ENCODE data around the gene SPHK1. TPM values are rescaled to one million over a fixed set of nuclear protein-coding genes. Genes with fewer than 3 reads are reported as not detected.

The SPHK1 gene, protein sequence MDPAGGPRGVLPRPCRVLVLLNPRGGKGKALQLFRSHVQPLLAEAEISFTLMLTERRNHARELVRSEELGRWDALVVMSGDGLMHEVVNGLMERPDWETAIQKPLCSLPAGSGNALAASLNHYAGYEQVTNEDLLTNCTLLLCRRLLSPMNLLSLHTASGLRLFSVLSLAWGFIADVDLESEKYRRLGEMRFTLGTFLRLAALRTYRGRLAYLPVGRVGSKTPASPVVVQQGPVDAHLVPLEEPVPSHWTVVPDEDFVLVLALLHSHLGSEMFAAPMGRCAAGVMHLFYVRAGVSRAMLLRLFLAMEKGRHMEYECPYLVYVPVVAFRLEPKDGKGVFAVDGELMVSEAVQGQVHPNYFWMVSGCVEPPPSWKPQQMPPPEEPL
- 13.3 TPM for polyA plus RNA-seq (2013, experiment 1 of 2)
- 13.0 TPM for polyA plus RNA-seq (2013, experiment 2 of 2)

DNA sequence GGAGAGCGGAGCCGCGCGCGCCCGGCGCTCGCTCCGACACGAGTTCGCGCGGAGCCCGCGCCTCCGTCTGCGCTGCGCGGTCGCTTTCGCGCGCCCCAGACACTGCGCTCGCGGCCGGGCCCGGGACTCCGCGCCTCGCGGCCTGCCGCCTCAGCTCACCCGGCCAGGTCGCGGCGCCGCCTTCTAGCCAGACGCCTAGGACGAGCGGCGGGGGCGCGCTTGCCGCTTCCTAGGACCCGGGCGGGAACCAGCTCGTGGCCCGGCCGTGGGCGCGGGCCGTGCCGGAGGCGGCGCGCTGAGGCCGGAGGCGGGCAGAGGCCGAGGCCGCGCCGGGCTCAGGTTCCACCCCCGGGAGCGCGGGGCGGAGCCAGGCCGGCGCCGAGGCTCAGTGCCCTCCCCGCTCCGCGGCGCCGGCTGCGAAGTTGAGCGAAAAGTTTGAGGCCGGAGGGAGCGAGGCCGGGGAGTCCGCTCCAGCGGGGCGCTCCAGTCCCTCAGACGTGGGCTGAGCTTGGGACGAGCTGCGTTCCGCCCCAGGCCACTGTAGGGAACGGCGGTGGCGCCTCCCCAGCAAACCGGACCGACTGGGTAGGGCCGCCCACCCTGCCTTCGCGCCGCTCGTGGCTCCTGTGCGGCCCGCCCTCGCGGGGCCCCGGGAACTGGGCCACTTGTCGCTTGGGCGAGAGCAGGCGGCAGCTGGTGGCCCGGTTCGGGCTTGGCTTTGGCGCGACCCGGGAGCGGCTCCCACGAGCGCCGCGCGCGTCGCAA lies at the start of gene SPHK1:
Gene SPHK1, plus strand, starts transcription at position 388 of the 765 bp plus-strand sequence. CDS start 1,036 bp downstream, outside the sequence.
- peaks cover 10 to 30% of the 10 kb centered on the region in 2 donors for H3K4me1 ChIP-seq (ENCODE audit: control insufficient read depth in 2 of 2, insufficient read depth in 1 of 2, low read depth in 1 of 2, low read length in 2 of 2)
- H3K4me2 ChIP-seq (ENCODE audit: insufficient read depth, low read length, poor library complexity, severe bottlenecking) = peak within 1 kb of the TSS; percentile 99
- H3K9ac ChIP-seq (ENCODE audit: low read depth, low read length, poor library complexity) = peak within 1 kb of the TSS; percentile 97
- peak; percentile 75 for DNase-seq (ENCODE audit: low spot score)
- H3K79me1 ChIP-seq (ENCODE audit: low read depth, low read length) = peaks cover 5% of the 10 kb centered on the region
- H2BK15ac ChIP-seq (ENCODE audit: low read length) = peak within 1 kb of the TSS; percentile 98
- H2BK5ac ChIP-seq (ENCODE audit: low read length) = peak within 1 kb of the TSS; percentile 93
- H4K8ac ChIP-seq (ENCODE audit: low read depth, low read length) = peak within 1 kb of the TSS; percentile 72
- no peak within 1 kb of the TSS for H4K91ac ChIP-seq (ENCODE audit: low read depth, low read length, poor library complexity)
- H2AFZ ChIP-seq (ENCODE audit: low read length) = peak within 1 kb of the TSS; percentile 98
- peak within 1 kb of the TSS; percentile 98 for H2BK120ac ChIP-seq (ENCODE audit: low read depth, low read length)
- peak within 1 kb of the TSS; percentile 75 for H3K14ac ChIP-seq (ENCODE audit: low read length)
- H3K9me3 ChIP-seq (replicated peaks in 1 of 2; ENCODE audit: control insufficient read depth in 2 of 2, insufficient read depth in 1 of 2, low read depth in 1 of 2, low read length in 2 of 2) = peaks cover 0 to 2% of the 10 kb centered on the region in 2 donors
- H2BK12ac ChIP-seq (ENCODE audit: low read length) = peak within 1 kb of the TSS; percentile 94
- H3K23ac ChIP-seq (ENCODE audit: low read depth, low read length, poor library complexity) = peak within 1 kb of the TSS; percentile 93
- peak within 1 kb of the TSS; percentile 53 for H3K27ac ChIP-seq (replicated peaks; ENCODE audit: low read length)
- no CpG with 5 or more reads among the region's 118 CpGs for WGBS, 2 donors (ENCODE audit: extremely low coverage in 2 of 2, insufficient read length in 2 of 2, insufficient replicate concordance in 1 of 2)
- H3K4ac ChIP-seq (ENCODE audit: low read length) = no peak within 1 kb of the TSS
- peak within 1 kb of the TSS; percentile 97 for H3K18ac ChIP-seq (ENCODE audit: low read length)
- peak within 1 kb of the TSS; percentile 78 to 88 for H3K4me3 ChIP-seq (ENCODE audit: low read length in 2 of 2)
- peaks cover 7 to 20% of the 10 kb centered on the region in 2 donors for H3K36me3 ChIP-seq (replicated peaks in 1 of 2; ENCODE audit: control insufficient read depth in 2 of 2, insufficient read depth in 2 of 2, low read length in 2 of 2)
- peaks cover 2 to 10% (median 6%) of the 10 kb centered on the region in 3 experiments for H3K27me3 ChIP-seq (ENCODE audit: control insufficient read depth in 3 of 3, insufficient read depth in 3 of 3, low read depth in 1 of 3, low read length in 3 of 3)
- H2AK5ac ChIP-seq (ENCODE audit: low read depth, low read length) = peak within 1 kb of the TSS; percentile 92

DNA sequence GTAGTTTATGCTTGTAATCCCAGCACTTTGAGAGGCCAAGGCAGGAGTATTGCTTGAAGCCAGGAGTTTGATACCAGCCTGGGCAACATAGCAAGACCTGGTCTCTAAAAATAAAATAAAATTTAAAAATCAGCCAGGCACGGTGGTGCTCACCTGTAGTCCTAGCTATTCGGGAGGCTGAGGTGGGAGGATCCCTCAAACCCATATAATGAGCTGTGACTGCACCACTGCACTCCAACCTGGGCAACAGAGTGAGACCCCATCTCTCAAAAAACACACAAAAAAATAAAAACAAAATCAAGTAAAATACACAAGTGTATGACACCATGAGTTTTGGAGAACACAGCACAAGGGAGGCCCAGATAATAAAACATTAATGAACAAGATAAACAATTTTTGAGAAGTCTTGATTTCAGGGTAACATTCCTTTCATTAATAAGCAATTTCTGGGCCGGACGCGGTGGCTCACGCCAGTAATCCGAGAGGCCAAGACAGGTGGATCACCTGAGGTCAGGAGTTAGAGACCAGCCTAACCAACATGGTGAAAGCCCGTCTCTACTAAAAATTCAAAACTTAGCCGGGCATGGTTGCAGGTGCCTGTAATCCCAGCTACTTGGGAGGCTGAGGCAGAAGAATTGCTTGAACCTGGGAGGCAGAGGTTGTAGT lies 48.6 kb upstream of the SPHK1 start:
- Histone ChIP-seq H2BK5ac (ENCODE audit: low read length) (no peak overlapping the region), H2BK120ac (ENCODE audit: low read depth, low read length) (no peak overlapping the region), H3K23ac (ENCODE audit: low read depth, low read length, poor library complexity) (no peak overlapping the region), H3K4me3 (ENCODE audit: low read length in 2 of 2) (no peak overlapping the region), H3K9me3 (replicated peaks in 1 of 2; ENCODE audit: control insufficient read depth in 2 of 2, insufficient read depth in 1 of 2, low read depth in 1 of 2, low read length in 2 of 2) (no peaks in the 10 kb centered on the region), H2BK12ac (ENCODE audit: low read length) (no peak overlapping the region), H3K9ac (ENCODE audit: low read depth, low read length, poor library complexity) (no peak overlapping the region), H3K18ac (ENCODE audit: low read length) (no peak overlapping the region), H3K36me3 (replicated peaks in 1 of 2; ENCODE audit: control insufficient read depth in 2 of 2, insufficient read depth in 2 of 2, low read length in 2 of 2) (peaks cover 2 to 41% of the 10 kb centered on the region in 2 donors), H2AFZ (ENCODE audit: low read length) (no peak overlapping the region), H2AK5ac (ENCODE audit: low read depth, low read length) (no peak overlapping the region), H3K14ac (ENCODE audit: low read length) (no peak overlapping the region), H3K4ac (ENCODE audit: low read length) (no peak overlapping the region), H3K4me2 (ENCODE audit: insufficient read depth, low read length, poor library complexity, severe bottlenecking) (no peak overlapping the region), H3K79me1 (ENCODE audit: low read depth, low read length) (peaks cover 2% of the 10 kb centered on the region), H3K4me1 (ENCODE audit: control insufficient read depth in 2 of 2, insufficient read depth in 1 of 2, low read depth in 1 of 2, low read length in 2 of 2) (peaks cover 0 to 11% of the 10 kb centered on the region in 2 donors), H4K91ac (ENCODE audit: low read depth, low read length, poor library complexity) (no peak overlapping the region), H2BK15ac (ENCODE audit: low read length) (no peak overlapping the region), H3K27me3 (ENCODE audit: control insufficient read depth in 3 of 3, insufficient read depth in 3 of 3, low read depth in 1 of 3, low read length in 3 of 3) (no peaks in the 10 kb centered on the region), H3K27ac (replicated peaks; ENCODE audit: low read length) (no peak overlapping the region), H4K8ac (ENCODE audit: low read depth, low read length) (no peak overlapping the region)
- no CpG with 5 or more reads among the region's 9 CpGs for WGBS, 2 donors (ENCODE audit: extremely low coverage in 2 of 2, insufficient read length in 2 of 2, insufficient replicate concordance in 1 of 2)
- DNase-seq (ENCODE audit: low spot score) = no peak

DNA sequence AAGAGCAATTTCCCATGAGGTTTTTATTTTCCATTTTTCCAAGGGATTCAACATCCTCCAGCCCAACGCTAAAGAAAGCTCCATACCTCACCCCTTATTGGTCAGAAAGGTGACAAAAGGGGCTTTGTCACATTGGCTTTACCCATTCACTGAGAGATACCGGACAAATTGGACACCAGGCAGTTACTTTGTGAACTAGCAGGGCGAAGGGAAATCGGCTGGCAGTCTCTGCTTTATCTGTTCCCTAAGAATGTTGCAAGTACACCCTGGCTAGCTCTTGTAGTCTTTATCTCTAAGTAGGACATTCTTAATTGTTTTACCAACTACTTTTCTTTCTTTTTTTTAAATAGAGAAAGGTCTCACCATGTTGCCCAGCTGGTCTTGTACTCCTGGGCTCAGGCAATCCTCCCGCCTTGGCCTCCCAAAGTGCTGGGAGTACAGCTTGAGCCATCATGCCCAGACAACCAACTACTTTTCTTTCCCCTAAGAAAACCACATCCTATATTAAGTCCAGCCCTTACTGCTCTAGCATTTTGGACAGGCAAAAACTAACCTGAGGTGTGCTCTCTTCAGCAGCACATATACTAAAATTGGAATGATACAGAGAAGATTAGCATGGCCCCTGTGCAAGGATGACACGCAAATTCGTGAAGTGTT lies 47.5 kb upstream of the SPHK1 start:
- no peak overlapping the region for H2BK15ac ChIP-seq (ENCODE audit: low read length)
- H3K9ac ChIP-seq (ENCODE audit: low read depth, low read length, poor library complexity) = no peak overlapping the region
- no peak overlapping the region for H3K23ac ChIP-seq (ENCODE audit: low read depth, low read length, poor library complexity)

More for the DNA sequence above, 47.5 kb upstream of the SPHK1 start:
- Histone ChIP-seq H2AK5ac (ENCODE audit: low read depth, low read length) (no peak overlapping the region), H2AFZ (ENCODE audit: low read length) (no peak overlapping the region), H3K9me3 (replicated peaks in 1 of 2; ENCODE audit: control insufficient read depth in 2 of 2, insufficient read depth in 1 of 2, low read depth in 1 of 2, low read length in 2 of 2) (no peaks in the 10 kb centered on the region), H3K79me1 (ENCODE audit: low read depth, low read length) (peaks cover 2% of the 10 kb centered on the region), H3K14ac (ENCODE audit: low read length) (no peak overlapping the region), H3K27me3 (ENCODE audit: control insufficient read depth in 3 of 3, insufficient read depth in 3 of 3, low read depth in 1 of 3, low read length in 3 of 3) (no peaks in the 10 kb centered on the region), H3K18ac (ENCODE audit: low read length) (no peak overlapping the region), H3K4me1 (ENCODE audit: control insufficient read depth in 2 of 2, insufficient read depth in 1 of 2, low read depth in 1 of 2, low read length in 2 of 2) (peaks cover 0 to 11% of the 10 kb centered on the region in 2 donors), H2BK5ac (ENCODE audit: low read length) (no peak overlapping the region), H2BK120ac (ENCODE audit: low read depth, low read length) (no peak overlapping the region), H3K27ac (replicated peaks; ENCODE audit: low read length) (peak overlapping the region; percentile 41), H4K8ac (ENCODE audit: low read depth, low read length) (no peak overlapping the region), H3K36me3 (replicated peaks in 1 of 2; ENCODE audit: control insufficient read depth in 2 of 2, insufficient read depth in 2 of 2, low read length in 2 of 2) (peaks cover 3 to 39% of the 10 kb centered on the region in 2 donors), H3K4me3 (ENCODE audit: low read length in 2 of 2) (no peak overlapping the region), H2BK12ac (ENCODE audit: low read length) (no peak overlapping the region), H4K91ac (ENCODE audit: low read depth, low read length, poor library complexity) (no peak overlapping the region), H3K4ac (ENCODE audit: low read length) (no peak overlapping the region), H3K4me2 (ENCODE audit: insufficient read depth, low read length, poor library complexity, severe bottlenecking) (no peak overlapping the region)
- peak; percentile 24 for DNase-seq (ENCODE audit: low spot score)
- WGBS, 2 donors (ENCODE audit: extremely low coverage in 2 of 2, insufficient read length in 2 of 2, insufficient replicate concordance in 1 of 2) = no CpG with 5 or more reads among the region's 7 CpGs

Measured in neuronal stem cell (in vitro differentiated cells).